Measurements from ENCODE around the gene KHDC4.

- TF ChIP-seq EZH2 (IDR thresholded peaks at IDR 0.05) (no peak), POLR2AphosphoS5 (IDR thresholded peaks at IDR 0.05; ENCODE audit: borderline replicate concordance, low read depth, low read length) (no peak)
Observed at GRCh38 chr1:155884031-155884960, 49.9 kb downstream of the KHDC4 start.
